Stimulated activated CD4-positive, alpha-beta T cell treated with anti-CD3 and anti-CD28 coated beads, Interleukin-4, amount 100 ng/mL, for 24 hours (primary cell): ENCODE measurements around the gene TBC1D16.
"Not testable (repeated sequence)": the region's sequence is repeated elsewhere in the genome, so short reads cannot be mapped to it uniquely, and the experiment has no call there.

Experiments
- DNase-seq: peaks from one replicate; pipeline ENCODE4 v3.0.0-alpha.2; 2020

TBC1D16 gene

DNA sequence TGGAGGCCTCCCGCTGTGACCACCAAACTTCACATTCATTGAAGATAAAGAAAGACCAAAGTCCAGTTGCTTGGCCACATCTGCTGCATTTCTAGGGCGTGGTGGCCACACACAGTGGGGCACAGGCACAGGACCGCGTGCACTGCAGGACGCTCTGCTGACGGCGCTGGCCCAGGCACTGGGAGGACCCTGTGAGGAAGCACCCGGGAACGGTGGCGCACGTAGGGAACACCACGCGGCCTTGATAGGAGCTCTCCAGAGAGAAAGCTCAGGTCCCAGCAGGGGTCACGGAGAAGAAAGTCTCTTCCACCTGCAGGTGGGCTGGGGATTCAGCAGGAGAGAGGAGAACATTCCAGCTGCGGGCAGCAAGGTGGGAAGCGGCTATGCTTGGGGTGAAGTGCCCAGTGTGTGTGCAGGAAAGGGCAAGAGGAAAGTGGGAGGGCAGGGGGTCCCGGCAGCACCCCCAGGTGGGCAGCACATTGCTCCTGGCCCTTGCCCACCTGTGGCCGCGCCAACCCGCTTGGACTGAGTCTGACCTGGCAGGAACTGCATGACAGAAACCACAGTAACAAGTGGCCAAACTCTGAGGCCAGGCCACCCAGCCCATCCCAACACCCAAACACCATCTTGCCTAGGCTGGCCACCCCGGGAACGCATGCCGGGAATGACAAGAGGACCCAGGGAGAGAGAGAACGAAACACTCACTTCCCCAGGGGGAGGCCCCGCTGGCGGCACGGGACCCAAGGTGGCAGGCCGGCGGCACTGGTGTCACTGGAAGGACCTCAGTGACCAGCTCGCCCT lies 32.8 kb downstream of the TBC1D16 start:
- DNase-seq: no peak

DNA sequence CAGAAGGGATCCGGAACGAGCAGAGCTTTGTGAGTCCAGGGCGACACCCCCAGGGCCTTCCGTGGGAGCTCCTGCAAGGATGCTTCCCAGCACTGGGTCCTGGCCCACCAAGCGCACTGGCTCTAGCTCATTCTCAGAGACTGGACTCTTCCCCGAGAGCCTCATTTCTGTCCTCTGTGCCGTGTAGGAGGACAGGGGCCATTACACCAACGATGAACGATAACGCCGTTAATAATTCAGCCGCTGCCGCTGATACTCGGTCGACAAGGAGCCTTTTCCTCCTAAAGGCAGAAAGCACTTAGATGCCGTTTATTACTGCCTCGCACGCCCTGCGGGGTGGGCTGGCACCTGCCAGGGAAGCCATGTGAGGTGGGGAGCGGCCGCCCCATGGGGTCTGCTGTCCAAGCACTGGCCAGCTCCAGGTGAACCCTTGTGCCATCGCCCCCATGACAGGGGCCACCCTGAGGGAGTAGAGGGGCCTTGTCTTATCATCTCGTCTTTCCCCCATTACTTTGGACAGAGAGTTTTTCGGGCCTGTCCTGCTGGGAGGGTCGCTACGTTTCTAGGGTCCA lies 33.5 kb downstream of the TBC1D16 start:
- no peak for DNase-seq

DNA sequence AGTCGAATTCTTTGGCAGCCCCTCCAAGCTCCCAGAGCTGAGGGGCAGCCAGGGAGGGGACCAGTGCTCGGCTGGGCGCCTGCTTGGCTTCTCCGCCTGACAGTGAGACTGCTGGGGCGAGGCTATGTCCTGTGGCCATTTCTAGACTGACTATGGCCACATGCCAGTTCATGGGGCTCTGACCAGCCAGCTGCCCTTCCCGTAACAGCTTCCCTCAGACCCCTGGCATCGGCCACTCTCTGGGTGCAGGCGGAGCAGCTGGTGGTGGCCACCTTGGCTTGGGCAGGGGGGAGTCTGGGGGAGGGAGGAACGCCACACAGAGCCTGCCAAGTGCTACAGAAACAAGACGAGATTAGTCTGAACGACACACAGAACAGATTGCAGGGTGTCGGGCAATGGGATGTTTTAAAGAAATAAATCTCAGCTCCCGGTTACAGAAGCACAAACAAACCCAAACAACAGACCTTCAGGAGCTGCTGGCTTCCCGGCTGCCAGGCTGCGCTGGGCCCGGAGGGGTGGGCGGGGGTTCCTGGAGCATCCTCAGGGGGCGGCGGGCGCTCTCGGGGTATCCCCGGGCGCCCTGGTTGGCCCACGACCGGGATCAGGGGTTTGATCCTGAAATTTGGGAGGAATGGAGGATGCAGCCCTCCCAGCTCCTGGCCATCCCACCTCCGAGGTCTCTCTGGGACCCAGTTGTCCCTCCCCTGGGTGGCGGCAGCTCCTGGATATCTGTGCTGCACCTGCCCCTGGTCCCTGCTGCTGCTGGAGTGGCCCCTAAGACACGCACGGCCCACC lies 34.5 kb downstream of the TBC1D16 start:
- no peak for DNase-seq

DNA sequence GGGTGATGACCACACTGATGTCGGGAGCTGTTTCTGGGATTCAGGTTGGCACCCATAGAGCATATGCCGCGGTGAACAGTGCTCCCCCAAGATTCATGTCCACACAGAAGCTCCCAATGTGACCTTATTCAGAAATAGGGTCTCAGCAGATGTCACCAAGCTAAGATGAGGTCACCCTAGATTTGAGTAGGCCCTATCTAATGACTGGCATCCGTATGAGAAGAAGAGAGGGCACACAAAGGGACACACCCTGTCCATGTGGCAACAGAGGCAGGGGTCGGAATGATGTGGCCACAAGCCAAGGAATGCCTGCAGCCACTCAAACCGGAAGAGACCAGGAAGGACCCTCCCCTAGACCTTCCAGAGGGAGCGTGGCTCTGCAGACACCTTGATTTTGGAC lies 35.5 kb downstream of the TBC1D16 start:
- DNase-seq: no peak

DNA sequence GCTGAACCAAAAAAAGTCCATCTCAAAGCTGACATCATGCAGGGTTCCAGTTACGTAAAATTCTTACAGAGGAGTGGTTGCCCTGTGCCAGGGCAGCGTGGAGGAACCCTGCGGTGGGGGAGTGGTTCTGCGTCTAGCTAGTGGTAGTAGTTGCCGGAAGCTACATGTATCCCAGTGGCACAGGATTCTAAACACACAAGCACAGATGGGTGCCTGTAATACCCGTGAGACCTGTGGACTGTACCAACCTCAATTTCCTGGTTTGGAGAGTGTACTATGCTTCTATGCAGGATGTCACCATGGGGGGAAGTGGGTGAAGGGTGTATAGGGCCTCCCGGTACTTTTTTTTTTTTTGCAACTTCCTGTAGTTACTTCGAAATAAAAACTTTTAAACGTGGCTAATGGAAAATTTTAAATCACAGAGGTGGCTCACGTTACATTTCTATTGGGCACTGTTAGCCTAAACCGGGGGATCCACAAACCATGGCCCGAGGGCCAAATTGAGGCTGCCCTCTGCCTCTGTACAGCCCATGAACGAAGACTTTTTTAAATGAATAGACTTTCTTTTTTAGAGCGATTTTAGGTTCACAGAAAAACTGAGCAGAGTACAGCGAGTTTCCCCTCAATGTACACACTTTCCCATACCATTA lies 38.5 kb downstream of the TBC1D16 start:
- peak; percentile 70 for DNase-seq

DNA sequence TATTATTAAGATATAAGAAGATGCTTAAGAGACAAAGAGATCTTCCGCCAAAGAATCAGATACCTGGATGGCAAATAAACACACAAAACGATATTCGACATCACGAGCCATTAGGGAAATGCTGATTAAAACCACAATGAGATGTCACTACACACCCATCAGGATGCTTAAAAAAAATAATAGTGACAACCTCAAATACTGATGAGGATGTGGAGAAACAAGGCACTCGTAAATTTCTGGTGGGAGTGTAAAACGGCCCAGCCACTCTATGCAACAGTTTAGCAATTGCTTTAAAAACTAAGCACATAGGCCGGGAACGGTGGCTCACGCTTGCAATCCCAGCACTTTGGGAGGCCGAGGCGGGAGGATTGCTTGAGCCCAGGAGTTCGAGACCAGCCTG lies 39.4 kb downstream of the TBC1D16 start:
- no peak for DNase-seq

DNA sequence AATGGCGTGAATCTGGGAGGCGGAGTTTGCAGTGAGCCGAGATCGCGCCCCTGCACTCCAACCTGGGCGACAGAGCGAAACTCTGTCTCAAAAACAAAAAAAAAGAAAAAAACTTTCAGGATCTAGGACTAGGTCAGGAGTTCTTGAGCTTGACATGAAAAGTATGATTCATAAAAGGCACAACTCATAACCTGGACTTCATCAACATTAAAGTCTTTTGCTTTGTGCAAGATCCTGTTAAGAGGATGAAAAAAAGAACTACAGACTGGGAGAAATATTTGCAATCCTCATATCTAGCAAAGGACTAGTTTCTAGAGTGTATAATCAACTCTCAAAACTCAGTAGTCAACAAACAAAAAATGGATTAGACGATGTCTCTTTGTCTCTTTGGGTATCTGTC lies 40.0 kb downstream of the TBC1D16 start:
- DNase-seq: no peak

DNA sequence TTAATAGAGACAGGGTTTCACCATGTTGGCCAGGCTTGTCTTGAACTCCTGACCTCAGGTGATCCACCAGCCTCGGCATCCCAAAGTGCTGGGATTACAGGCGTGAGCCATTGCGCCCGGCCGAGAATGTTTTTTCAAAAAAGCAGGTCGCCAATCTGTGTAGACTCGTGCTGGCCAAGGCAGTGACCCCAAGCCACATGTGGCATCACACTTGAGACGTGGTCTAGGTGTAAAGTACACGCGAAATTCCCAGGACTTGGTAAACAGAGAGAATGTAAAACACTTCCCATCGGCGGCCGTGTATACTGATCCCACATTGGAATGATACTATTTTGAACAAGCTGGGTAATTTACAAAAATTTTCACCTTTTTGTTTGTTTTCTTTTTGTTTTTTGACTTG lies 41.1 kb downstream of the TBC1D16 start:
- no peak for DNase-seq

DNA sequence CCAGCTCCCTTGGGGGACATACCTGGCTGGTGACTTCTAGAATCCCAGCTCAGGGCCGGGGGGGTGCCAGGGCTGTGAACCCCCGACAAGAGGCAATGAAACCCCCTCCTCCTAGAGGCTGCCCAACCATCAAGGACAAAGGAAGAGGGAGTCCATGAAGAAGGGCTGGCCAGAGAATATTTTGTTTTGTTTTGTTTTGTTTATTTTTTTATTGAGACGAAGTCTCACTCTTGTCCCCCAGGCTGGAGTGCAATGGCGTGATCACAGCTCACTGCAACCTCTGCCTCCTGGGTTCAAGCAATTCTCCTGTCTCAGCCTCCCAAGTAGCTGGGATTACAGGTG lies 41.5 kb downstream of the TBC1D16 start:
- not testable (repeated sequence) for DNase-seq

DNA sequence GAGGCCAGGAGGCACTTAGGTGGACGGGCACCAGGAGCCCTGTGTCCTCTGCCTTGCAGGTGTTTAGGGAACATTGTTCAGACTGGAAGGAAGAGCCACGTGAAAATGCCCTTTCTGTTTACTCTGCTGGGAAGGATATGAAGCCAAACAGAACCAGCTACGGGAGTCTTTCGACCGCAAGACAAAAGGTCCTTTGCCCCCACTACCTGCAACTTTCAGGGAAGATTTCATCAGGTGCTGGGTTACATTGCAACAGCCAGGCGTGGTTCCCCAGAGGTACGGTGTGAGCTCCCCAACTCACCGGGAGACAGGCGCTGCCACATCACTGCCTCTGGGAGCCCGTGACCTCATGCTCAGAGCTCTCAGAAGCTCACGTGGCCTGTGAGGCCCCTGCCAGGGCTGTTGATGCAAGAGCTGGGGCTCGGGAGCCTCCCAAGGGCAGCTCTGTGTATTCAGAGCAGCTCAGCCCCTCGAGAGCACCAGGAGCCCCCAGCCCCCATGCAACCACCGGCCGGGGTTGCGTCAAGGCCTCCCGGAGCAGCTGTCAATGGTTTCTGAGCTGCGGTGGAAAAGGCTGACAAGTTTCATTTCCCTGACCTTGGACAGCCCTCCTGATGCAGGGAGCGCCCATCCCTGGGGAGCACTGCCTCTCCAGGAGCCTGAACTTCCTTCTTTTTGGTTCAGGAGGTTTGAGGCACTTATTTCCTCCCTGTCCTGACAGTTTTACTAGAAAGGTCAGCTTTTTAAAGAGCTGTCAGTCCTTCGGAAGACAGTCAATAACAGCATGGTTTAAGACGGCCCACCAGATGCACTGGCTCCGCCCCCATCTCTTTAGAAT lies 42.1 kb downstream of the TBC1D16 start:
- DNase-seq: peak; percentile 63

DNA sequence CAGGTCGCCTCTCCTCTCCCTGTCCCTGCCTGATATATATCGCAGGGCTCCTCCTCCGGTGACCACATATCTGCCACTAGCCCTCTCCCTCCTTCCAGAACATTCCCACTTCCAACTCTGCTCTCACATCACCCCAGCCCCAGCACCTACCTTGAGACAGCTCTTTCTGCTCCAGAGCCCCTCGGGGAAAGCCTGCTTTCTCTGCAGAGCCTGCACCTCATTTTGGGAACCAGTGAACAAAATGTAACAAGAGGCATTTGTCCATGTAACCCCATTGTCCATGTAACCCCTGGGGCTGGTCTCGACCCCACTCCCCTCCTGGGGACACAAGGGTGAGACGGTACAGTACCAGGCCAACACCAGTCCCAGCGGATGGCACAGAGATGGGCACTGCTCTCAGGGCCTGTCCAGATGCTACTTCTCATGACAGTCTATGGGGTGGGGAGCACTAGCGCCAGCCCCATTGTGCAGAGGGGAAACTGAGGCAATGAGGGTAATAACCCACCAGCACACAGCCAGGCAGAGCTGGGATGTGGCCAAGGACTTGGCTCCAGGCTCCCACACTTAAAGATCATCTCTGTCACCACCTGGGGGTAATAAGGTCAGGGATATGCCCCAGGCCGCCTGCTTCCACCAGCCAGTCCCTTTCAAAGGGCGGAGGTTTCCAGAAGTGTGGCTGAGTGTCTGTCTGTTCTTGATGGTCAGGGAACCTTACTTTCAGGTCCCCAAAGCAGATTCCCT lies 42.9 kb downstream of the TBC1D16 start:
- DNase-seq: no peak

DNA sequence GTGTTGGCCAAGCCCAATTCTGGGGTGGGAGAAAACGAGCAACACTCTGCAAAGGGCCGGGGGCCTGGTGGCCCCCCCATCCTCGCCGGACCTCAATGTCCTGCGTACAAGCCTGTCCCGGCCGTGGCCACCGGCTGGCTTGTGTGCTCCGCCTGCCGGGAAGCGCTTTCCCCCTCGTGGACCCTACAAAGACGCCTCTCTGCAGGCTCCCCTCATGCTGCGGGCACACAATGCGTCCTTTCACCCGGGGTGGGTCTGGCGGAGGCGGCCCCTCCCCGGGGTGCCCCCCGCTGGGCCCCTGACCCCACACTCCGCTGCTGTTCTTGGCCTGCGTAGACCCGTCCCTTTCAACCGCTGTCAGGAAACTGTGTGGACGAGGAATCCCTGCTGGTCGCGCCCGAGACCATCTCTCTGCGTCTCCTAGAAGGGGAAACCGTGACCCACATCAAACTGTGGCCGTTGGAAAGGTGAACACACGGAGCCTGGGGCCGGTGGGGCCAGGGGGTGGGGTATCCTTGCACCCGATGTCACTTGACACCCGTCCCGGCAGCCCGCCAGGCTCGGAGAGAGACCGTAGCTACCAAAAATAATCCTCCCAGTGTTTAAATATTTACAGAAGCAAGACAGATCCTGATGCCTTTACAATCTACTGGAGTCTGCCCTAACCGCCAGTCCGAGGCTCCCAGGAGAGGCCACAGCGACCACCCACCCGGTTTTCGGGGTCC lies 43.6 kb downstream of the TBC1D16 start:
- DNase-seq: no peak

DNA sequence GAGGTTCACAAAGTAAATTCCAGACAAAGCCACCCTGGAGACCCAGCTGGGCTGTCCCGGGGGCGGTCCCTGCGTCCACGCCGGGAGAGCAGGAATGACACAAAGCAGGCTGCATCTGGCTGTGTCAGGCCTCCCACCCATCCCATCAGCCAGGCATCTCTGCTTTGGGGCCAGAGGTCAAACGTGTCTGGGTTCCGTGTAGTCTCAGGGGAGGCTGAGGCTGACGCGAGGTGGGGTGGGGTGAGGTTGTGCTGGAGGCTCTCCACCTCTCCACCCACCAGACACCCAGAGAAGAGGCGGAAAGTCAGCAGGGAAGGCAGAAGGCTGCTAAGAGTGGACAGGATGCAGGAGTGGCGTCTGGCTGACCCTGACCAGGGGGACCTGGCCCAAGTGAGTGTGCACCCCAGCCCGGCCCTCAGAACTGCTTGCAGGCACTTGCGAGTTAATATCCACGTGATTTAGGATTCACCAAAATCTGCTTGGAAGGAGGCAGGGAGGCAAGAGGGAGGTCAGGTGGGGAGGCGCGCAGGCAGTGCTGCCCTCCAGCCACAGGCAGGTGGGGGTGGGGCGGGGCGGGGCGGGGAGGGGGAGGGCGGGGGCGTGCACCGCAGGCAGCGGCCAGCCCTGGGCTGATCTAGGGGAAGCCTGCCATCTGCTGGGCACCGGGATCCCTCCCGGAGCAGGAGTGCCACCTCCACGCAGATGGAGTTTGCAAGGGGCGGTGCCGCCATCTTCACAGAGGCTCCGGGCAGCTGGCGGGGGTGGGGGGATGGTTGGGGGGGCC lies 44.3 kb downstream of the TBC1D16 start:
- peak; percentile 86 for DNase-seq

DNA sequence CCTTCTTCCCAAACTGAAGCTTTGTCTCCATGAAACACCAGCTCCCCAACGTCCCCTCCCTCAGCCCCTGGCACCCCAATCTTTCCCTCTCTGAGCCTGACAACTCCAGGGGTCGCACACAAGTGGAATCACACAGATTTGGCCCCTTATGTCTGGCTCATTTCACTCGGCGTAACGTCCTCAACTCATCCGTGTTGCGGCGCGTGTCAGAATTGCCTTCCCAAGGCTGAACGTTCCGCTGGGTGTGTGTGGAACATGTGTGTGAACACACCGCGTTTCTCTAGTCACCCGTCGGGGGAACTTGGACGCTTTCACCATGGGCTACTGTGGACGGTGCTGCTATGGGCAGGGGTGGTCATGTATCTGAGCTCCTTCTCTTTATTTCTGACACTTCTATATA lies 45.0 kb downstream of the TBC1D16 start:
- no peak for DNase-seq

DNA sequence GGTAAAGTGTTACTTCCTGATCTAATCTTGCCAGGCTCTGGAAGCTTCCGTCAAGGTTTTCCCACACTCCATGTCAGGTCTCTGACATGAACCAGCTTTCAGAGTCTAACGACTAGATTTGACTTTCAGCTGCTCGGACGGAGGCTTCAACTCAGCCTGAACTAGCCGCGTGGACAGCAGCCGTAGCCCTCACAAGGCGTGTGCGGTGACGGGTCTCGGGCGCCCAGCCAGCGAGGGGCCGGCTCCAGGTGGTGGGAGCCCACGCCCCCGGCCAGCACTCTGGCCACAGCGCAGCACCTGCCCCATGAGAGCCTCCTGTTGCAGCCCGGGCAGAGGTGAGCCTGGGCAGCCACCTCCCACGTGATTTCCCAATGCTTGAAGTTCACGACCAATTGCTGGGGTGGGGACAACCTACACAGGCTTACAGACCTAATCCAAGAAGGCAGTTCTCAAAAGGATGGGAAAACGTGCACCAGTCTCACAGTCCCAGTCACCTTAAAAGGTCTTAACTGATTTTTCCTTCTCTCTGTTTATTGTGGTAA lies 45.5 kb downstream of the TBC1D16 start:
- no peak for DNase-seq

DNA sequence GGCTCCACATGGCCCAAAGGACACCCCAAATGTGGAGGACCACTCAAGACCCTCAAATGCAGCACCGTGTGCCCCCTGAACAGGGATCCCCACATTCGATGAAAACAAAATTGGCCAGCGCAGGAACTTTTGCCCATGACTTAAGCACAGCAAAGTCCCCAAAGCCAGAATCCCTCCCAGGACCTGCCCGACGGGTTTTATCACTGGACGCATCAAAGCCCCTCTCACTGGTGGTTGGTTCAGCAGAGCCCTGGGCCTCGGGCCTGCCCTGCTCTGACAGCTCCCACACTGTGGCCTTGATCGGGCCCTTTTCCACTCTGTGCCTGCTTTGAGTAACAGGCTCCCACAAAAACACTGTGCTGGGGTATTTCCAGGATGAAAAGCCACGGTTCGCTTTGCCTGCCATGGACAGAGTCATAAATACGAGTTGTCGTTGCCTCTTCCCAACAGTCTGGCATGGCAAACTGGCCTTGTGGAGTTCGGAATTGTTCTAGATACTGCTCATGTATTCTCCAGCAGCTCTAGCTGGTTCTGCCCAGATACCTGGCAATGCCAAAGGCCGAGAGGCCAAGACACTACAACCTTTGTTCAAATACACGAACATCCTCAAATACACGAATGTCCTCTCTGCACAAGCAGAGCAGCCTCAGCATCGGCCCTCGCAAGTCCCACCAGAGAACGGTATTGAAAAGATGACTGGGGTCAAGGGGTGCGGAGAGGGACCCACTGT lies 46.4 kb downstream of the TBC1D16 start:
- DNase-seq: no peak

DNA sequence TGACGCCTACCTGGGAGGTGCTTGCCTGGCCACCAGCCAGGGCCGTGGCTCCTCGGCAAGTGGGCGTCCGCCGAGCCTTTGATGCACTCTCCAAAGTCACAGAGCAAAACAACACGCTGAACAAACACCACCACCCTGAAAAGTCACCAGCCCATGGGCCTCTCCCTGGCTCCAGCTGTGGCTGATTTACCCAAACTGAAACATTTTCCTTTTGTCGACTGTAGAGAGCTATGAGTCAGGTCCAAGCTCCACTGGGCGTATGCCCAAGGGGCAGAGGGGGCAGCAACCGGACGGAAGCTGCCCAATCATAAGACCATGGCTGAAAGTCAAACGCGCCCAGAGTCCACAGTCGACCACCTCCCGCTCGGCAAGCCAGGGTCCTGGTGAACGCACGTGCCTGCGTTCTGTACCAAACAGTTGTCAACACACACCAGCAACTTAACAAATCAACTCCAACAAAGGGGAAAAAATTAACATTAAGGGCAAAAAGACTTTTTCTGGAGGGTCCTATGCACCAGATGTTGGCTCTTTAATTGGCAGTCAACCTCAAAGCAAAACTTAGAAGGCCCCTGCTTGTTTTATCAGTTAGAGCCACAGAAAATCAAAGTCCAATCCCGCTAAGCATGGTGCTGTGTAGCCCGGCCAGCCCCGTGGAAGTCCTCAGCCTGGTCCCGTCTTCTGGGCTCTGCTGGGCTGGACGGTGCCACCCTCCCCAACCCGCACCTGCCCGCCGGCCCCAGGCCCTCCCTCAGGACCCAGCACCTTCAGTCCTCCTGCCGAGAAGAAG lies 47.3 kb downstream of the TBC1D16 start:
- no peak for DNase-seq

DNA sequence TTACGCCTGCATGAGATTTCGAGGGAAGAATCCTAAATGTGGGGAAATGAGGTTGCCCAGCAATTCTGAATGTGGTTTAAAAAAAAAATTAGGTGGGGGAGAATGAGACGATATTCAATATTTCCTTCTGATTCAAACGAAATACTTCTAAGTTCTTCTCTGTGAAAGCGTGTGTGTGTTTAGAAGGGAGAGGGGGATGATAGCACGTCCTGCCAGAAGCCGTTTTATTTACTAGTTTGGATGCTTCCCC lies 47.8 kb downstream of the TBC1D16 start:
- DNase-seq: no peak
